GM12872 (cell line): ENCODE data around the gene TRAPPC11.

Source experiments
- CTCF ChIP-seq: IDR thresholded peaks from 3 replicates; pipeline ENCODE4 v1.5.1; 2011; ENCODE audit warnings: low read depth, mild to moderate bottlenecking, low read length, moderate library complexity; ENCODE audit not compliant: insufficient read depth

Gene TRAPPC11

GRCh38 chr4:183633476-183634400, 25.4 kb upstream of the TRAPPC11 start:
- TF ChIP-seq CTCF = no peak

GRCh38 chr4:183635321-183635720, 23.8 kb upstream of the TRAPPC11 start:
- no peak for TF ChIP-seq CTCF

GRCh38 chr4:183635741-183636140, 23.4 kb upstream of the TRAPPC11 start:
- TF ChIP-seq CTCF = no peak

GRCh38 chr4:183636503-183636902, 22.6 kb upstream of the TRAPPC11 start:
- no peak for TF ChIP-seq CTCF

GRCh38 chr4:183636923-183637322, 22.2 kb upstream of the TRAPPC11 start:
- no peak for TF ChIP-seq CTCF

GRCh38 chr4:183637461-183637860, 21.6 kb upstream of the TRAPPC11 start:
- TF ChIP-seq CTCF = no peak

GRCh38 chr4:183638436-183638835, 20.7 kb upstream of the TRAPPC11 start:
- no peak for TF ChIP-seq CTCF
